ENCODE data around the gene POU2AF3.

DNA sequence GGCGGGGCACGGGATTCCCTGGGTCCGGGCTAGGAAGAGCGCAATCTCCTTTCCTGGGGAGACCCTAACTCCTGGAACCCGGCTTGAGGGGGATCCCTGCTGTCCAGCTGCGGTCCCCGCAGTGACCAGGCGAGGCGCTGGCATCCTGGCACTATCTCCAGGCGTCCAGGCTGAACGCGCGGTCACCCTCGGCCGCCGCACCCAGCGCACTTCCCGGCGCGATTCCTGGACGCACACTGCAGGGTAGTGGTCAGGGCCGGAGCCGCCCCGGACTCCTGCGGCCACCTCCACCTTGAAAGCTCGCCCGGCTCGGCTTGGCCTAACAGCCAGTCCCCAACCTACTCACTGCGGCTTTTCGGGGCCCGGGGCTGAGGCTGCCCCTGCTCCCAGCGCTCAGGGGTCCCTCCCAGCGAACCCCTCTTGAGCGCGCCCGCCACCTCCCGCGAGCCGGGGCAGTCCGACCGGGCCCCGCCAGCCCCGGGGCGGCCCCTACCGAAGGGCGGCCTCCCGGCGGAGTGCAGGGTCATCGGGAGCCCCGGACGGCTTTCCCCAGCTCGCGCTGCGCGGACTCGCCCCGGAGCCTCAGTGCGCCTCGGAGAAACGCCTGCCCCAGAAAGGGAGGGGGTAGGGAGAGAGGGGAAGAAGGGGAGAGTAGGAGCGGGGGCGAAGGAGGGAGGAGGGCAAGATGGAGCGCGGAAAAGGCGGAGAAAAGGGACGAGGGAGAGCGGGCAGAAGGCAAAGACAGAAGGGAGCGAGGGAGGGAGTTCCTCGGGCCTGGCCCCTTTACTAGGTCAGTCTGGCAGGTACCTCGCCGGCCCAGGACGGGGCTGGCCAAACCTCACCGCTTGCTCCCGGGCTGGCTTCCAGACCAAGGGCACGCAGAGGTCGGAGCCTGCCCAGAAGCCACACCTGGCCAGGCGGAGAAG is 1.0 kb downstream of the POU2AF3 start:
- TF ChIP-seq ZNF274 (IDR thresholded peaks at IDR 0.05; ENCODE audit: low read depth, low read length) (no peak), SUZ12 (IDR thresholded peaks at IDR 0.05; ENCODE audit: extremely low read depth, insufficient read depth, insufficient read length) (no peak), YY1 (IDR thresholded peaks at IDR 0.05; ENCODE audit: insufficient read depth, insufficient read length) (no peak)
